DOHH2 (cell line): ENCODE data around the gene ATP6V1G3.

ENCODE experiments used
- H3F3A ChIP-seq: fragments of 200-600 bp; sonication (generic), shearing (Covaris generic); 2 replicates; pipeline ENCODE4 v1.6.0; 2016; ENCODE audit warnings: antibody characterized with exemption, mild to moderate bottlenecking; ENCODE audit not compliant: control insufficient read depth, insufficient read depth
- H3K27ac ChIP-seq: fragments of 200-600 bp; sonication (generic); 2 replicates; pipeline ENCODE4 v1.5.1; 2014; ENCODE audit warnings: low read depth, mild to moderate bottlenecking, low read length, moderate library complexity
- H3K27me3 ChIP-seq: fragments of 200-600 bp; sonication (generic); 2 replicates; pipeline ENCODE4 v1.6.1; 2014; ENCODE audit warnings: mild to moderate bottlenecking, low read length, mixed read lengths; ENCODE audit not compliant: control insufficient read depth
- H3K36me3 ChIP-seq: fragments of 200-600 bp; sonication (generic); 2 replicates; pipeline ENCODE4 v1.6.1; 2014; ENCODE audit warnings: mild to moderate bottlenecking, low read length, moderate library complexity, mixed read lengths; ENCODE audit not compliant: control insufficient read depth
- H3K4me1 ChIP-seq: fragments of 200-600 bp; sonication (generic); 2 replicates; pipeline ENCODE4 v1.6.1; 2014; ENCODE audit warnings: mild to moderate bottlenecking, low read length, mixed read lengths; ENCODE audit not compliant: control insufficient read depth
- H3K4me2 ChIP-seq: fragments of 200-600 bp; sonication (generic); 2 replicates; pipeline ENCODE4 v1.6.0; 2014; ENCODE audit warnings: mild to moderate bottlenecking, low read length, moderate library complexity
- H3K4me3 ChIP-seq: fragments of 200-600 bp; sonication (generic); 2 replicates; pipeline ENCODE4 v1.5.1; 2014; ENCODE audit warnings: mild to moderate bottlenecking, low read length, mixed read lengths
- H3K79me2 ChIP-seq: fragments of 200-600 bp; sonication (generic); 2 replicates; pipeline ENCODE4 v1.6.1; 2014; ENCODE audit warnings: mild to moderate bottlenecking, low read length, mixed read lengths; ENCODE audit not compliant: control insufficient read depth
- H3K9me2 ChIP-seq: fragments of 200-600 bp; sonication (generic); replicated peaks from 2 replicates; pipeline ENCODE4 v1.6.1; 2014; ENCODE audit warnings: mild to moderate bottlenecking, low read length, mixed read lengths; ENCODE audit not compliant: control insufficient read depth
- H3K9me3 ChIP-seq: fragments of 200-600 bp; sonication (generic); 2 replicates; pipeline ENCODE4 v1.6.1; 2014; ENCODE audit warnings: antibody characterized with exemption, low read length, mixed read lengths; ENCODE audit not compliant: control insufficient read depth, insufficient read depth
- H4K20me1 ChIP-seq: fragments of 200-600 bp; sonication (generic); 2 replicates; pipeline ENCODE4 v1.6.0; 2014; ENCODE audit warnings: low read depth, mild to moderate bottlenecking, antibody characterized with exemption, low read length, moderate library complexity; ENCODE audit not compliant: control insufficient read depth, insufficient read depth
- EZH2phosphoT487 ChIP-seq: fragments of 200-600 bp; sonication (generic); IDR thresholded peaks from 2 replicates; pipeline ENCODE4 v1.6.1; 2017; ENCODE audit warnings: borderline replicate concordance, mild to moderate bottlenecking, antibody characterized with exemption, low read length, moderate library complexity, mixed read lengths
- TF ChIP-seq, protein P1 (sequence below): fragments of 200-600 bp; sonication (generic); IDR thresholded peaks from one replicate; pipeline ENCODE4 v1.5.1; 2014; ENCODE audit warnings: antibody characterized with exemption, mild to moderate bottlenecking, low read depth, low read length; ENCODE audit not compliant: poor library complexity, severe bottlenecking

Gene ATP6V1G3

DNA sequence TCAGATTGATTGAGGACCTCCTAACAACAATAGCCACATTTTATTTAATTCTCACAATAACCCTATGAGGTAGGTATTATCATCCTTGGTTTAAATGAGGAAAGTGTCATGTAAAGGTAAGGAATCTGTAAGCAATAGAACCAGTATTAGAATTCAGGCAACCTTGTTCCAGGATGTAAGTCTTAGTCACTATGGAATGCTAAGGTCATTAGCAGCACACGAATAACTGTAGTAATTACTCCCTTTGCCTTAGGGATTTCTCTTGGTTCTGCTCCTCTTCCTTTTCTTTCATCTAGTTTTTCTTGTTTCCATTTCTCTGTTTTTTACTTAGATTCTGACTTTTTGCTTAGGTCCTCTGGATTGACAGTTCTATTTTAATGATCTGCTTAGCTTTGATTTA lies 23.1 kb upstream of the ATP6V1G3 start:
- H3K27me3 ChIP-seq, result no peaks in the 10 kb centered on the region
- H3K79me2 ChIP-seq, result no peaks in the 10 kb centered on the region
- no peak overlapping the region for H3K27ac ChIP-seq
- H3K4me3 ChIP-seq, result no peak overlapping the region
- H4K20me1 ChIP-seq, result no peaks in the 10 kb centered on the region
- H3K36me3 ChIP-seq, result no peaks in the 10 kb centered on the region
- peaks cover 12% of the 10 kb centered on the region for H3K4me1 ChIP-seq
- no peaks in the 10 kb centered on the region for H3K9me2 ChIP-seq
- H3K4me2 ChIP-seq, result no peak overlapping the region
- no peaks in the 10 kb centered on the region for H3K9me3 ChIP-seq
- no peak for TF ChIP-seq EZH2phosphoT487
- TF ChIP-seq, protein P1, sequence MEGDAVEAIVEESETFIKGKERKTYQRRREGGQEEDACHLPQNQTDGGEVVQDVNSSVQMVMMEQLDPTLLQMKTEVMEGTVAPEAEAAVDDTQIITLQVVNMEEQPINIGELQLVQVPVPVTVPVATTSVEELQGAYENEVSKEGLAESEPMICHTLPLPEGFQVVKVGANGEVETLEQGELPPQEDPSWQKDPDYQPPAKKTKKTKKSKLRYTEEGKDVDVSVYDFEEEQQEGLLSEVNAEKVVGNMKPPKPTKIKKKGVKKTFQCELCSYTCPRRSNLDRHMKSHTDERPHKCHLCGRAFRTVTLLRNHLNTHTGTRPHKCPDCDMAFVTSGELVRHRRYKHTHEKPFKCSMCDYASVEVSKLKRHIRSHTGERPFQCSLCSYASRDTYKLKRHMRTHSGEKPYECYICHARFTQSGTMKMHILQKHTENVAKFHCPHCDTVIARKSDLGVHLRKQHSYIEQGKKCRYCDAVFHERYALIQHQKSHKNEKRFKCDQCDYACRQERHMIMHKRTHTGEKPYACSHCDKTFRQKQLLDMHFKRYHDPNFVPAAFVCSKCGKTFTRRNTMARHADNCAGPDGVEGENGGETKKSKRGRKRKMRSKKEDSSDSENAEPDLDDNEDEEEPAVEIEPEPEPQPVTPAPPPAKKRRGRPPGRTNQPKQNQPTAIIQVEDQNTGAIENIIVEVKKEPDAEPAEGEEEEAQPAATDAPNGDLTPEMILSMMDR, result no peak
- H3F3A ChIP-seq, result 0 out of 2 replicates have a peak, but pooled peaks cover 2% of the 10 kb centered on the region

GRCh38 chr1:198560161-198560560 lies 19.7 kb upstream of the ATP6V1G3 start:
- H3K27me3 ChIP-seq, result no peaks in the 10 kb centered on the region
- no peaks in the 10 kb centered on the region for H3K36me3 ChIP-seq
- peaks cover 36% of the 10 kb centered on the region for H3K4me1 ChIP-seq
- TF ChIP-seq, protein P1, result no peak
- TF ChIP-seq EZH2phosphoT487, result no peak
- no peak overlapping the region for H3K27ac ChIP-seq
- no peaks in the 10 kb centered on the region for H3K9me2 ChIP-seq
- no peaks in the 10 kb centered on the region for H3K79me2 ChIP-seq
- H3K9me3 ChIP-seq, result no peaks in the 10 kb centered on the region
- 0 out of 2 replicates have a peak, but pooled peaks cover 2% of the 10 kb centered on the region for H3F3A ChIP-seq
- no peak overlapping the region for H3K4me3 ChIP-seq
- H3K4me2 ChIP-seq, result peak overlapping the region; percentile 17; the same call in 1 of the 2 replicates
- no peaks in the 10 kb centered on the region for H4K20me1 ChIP-seq

- TF ChIP-seq, protein P1, result no peak
- no peak for TF ChIP-seq EZH2phosphoT487
- H3K4me3 ChIP-seq, result no peak overlapping the region
- no peaks in the 10 kb centered on the region for H3K9me2 ChIP-seq
- no peak overlapping the region for H3K4me2 ChIP-seq
- peaks cover 43% of the 10 kb centered on the region for H3K4me1 ChIP-seq
- H3K27ac ChIP-seq, result no peak overlapping the region
- H3F3A ChIP-seq, result peaks cover 4% of the 10 kb centered on the region
- H3K79me2 ChIP-seq, result no peaks in the 10 kb centered on the region
- H4K20me1 ChIP-seq, result no peaks in the 10 kb centered on the region
- no peaks in the 10 kb centered on the region for H3K27me3 ChIP-seq
- H3K9me3 ChIP-seq, result no peaks in the 10 kb centered on the region
- no peaks in the 10 kb centered on the region for H3K36me3 ChIP-seq
Measured at GRCh38 chr1:198559362-198559761, 18.9 kb upstream of the ATP6V1G3 start.
